COR-L47 (cell line): ENCODE measurements around the gene HSP90B1.

ENCODE experiments used
- DNase-seq: peaks from one replicate; lab custom pipeline; 2025; lab: John Stamatoyannopoulos, UW

The HSP90B1 gene

GRCh38 chr12:103930034-103930786 lies at the start of gene HSP90B1:
Gene HSP90B1, plus strand, starts transcription at chr12:103930410. Its CDS starts 106 bp downstream, at chr12:103930516.
- DNase-seq = peak; percentile 100

- DNase-seq = no peak
Observed at GRCh38 chr12:103881261-103881660, 48.9 kb upstream of the HSP90B1 start.

GRCh38 chr12:103882861-103883596 lies 47.2 kb upstream of the HSP90B1 start:
- no peak for DNase-seq

GRCh38 chr12:103883908-103884307 lies 46.3 kb upstream of the HSP90B1 start:
- no peak for DNase-seq

DNA sequence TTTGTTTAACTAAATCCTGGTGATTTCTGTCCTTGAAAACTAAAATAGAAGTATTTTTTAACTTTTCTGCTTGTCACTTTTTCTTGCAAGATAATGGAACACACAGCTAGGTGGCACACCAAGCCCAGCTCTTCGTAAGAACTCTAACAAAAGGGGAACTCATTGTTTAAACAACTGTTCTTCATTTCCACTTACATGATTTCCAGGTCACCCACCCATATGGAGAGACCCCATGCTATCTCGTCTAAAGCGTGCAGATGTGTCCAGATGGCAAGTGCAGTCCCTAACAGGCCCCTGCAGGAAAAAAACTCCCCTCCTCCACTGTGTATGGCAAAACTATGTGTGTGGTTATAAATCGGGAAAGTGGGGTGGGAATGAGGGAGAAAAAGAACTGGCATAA lies 45.9 kb upstream of the HSP90B1 start:
- DNase-seq = peak; percentile 38

GRCh38 chr12:103886195-103886797 lies 43.9 kb upstream of the HSP90B1 start:
- no peak for DNase-seq

DNA sequence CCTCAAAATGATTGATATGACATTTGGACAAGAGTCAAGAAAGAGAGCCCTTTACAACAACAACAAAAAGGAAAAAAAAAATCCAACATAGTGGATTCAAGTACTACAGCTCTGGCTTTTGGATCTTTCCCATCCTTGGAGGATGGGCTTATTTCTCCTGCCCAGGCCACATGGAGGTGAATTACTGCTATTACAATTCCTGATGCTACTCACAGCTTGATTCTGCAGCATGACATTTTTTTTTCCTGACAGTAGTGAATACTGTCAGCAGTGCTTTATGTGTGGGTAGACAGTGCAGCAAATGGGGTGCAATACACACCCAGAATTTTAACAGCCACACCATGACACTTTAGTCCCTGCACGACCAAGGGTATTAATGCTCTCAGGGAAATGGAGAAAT lies 42.5 kb upstream of the HSP90B1 start:
- DNase-seq = no peak

GRCh38 chr12:103897316-103897715 lies 32.9 kb upstream of the HSP90B1 start:
- DNase-seq = no peak

- no peak for DNase-seq
Observed at GRCh38 chr12:103901518-103902173, 28.6 kb upstream of the HSP90B1 start.

DNA sequence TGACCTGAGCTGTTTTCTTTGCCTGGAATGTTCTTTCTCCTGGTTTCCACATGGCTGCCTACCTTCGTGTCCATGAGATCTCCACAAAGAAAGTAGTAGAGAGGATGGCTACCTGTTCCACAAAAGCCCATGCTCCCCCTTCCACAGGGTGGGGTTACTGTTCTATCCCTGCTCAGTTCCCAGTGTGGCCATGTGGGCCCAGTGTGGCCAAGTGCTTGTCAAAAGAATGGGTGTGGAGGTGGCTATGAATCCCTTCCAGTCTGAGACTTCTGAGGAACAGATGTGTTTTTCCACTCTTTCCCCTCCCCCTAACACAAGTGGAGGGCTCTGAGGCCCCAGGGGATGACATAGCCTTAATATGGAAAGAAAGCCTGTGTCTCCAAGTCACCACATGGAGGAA lies 26.2 kb upstream of the HSP90B1 start:
- DNase-seq = no peak

DNA sequence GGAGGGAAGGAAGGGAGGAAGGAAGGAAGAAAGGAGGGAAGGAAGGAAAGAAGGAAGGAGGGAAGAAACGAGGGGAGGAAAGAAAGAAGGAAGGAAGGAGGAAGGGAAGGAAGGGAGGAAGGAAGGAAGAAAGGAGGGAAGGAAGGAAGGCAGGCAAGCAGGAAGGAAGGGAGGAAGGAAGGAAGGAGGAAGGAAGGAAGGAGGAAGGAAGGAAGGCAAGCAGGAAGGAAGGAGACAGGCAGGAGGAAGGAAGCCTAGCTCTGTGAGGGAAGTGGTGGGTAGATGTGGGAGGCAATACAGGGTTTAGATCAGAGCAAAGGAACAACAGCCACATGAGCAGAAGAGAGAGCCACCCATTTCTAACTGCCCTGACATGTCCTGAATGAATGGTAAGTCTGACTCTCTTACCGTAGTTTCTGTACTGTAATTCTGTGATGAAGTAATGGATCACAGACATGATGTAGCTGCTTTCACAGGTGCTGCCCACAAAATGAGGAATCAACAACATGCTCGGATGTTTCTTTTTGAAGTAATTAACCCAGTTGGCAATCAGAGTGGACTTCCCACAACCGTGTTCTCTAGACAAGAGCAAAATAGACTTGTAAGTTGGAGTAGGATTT lies 24.4 kb upstream of the HSP90B1 start:
- no peak for DNase-seq

GRCh38 chr12:103908246-103908541 lies 22.0 kb upstream of the HSP90B1 start:
- DNase-seq = no peak

DNA sequence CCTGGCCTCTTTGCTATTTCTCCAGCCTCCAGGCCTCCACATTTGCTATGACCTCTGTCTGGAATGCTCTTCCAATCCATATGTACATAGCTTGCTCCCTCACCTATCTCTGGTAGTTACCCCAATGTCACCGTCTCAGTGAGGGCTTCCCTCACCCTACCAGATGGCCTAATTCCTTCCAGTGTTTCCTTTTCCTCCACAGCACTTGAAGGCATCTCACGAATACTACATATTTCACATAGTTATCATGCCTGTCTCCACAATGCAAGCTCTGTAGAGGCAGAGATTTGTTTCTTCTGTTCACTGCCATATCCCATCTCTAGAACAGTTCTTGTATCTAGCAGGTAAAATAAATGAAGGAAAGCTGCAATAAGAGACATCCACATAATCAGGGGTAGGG lies 21.3 kb upstream of the HSP90B1 start:
- DNase-seq = no peak

GRCh38 chr12:103909811-103910210 lies 20.4 kb upstream of the HSP90B1 start:
- DNase-seq = no peak

- DNase-seq = no peak
Observed at GRCh38 chr12:103912069-103912468, 18.1 kb upstream of the HSP90B1 start.

GRCh38 chr12:103913100-103913499 lies 17.1 kb upstream of the HSP90B1 start:
- DNase-seq = no peak

DNA sequence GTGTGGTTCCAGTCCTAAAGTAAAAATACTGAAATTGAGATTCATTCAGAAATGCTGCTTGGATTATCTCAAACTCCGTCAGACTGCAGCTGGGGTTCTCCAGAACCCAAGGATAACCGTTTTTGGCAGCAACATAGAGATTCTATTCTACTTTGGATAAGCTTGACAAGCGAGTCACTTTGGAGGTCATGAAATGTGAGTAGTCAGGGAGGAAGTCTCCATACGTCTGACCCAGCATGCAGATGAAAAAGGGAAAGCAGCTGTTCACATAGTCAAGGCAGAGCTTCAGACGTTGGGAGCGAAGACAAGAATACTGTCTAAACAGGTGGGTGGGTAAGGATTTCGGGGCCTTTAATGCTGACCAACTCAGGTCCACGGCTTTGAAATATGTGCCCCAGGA lies 14.9 kb upstream of the HSP90B1 start:
- no peak for DNase-seq

DNA sequence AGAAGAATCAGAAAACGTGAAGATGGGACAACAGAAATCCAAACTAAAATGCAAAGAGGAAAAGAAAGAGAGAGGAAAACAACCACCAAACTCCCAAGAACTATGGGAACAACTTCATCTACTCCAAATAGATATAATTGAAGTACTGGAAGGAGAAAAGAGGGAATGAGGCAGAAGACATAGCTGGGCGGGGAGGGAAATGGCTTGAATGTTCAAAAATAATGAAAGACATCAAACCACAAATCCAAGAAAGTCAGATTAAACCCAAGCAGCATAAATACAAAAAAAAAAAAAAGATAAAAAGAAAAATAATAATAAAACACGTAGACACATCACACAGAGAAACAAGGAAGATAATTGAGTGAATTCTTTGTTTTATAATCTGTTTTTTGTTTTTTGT lies 12.3 kb upstream of the HSP90B1 start:
- DNase-seq = no peak

- DNase-seq = no peak
Observed at GRCh38 chr12:103924761-103925641, 5.2 kb upstream of the HSP90B1 start.

DNA sequence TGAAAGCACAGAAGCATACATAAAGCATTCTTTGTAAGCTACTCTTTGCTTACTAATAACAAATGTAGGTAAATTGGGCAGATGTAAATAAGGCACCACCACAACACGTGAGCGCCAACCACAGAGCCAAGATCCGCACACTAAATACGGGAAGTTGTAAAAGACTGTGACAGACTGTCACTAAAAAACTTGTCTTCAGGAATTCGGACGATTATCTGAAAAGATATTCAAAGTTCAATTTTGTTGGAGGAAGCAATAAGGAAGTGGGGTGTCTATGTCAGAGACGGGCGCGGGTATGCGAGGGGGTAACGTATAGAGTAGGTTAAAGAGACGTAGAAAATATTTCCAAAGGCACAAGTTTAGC lies 1.5 kb upstream of the HSP90B1 start:
- no peak for DNase-seq

DNA sequence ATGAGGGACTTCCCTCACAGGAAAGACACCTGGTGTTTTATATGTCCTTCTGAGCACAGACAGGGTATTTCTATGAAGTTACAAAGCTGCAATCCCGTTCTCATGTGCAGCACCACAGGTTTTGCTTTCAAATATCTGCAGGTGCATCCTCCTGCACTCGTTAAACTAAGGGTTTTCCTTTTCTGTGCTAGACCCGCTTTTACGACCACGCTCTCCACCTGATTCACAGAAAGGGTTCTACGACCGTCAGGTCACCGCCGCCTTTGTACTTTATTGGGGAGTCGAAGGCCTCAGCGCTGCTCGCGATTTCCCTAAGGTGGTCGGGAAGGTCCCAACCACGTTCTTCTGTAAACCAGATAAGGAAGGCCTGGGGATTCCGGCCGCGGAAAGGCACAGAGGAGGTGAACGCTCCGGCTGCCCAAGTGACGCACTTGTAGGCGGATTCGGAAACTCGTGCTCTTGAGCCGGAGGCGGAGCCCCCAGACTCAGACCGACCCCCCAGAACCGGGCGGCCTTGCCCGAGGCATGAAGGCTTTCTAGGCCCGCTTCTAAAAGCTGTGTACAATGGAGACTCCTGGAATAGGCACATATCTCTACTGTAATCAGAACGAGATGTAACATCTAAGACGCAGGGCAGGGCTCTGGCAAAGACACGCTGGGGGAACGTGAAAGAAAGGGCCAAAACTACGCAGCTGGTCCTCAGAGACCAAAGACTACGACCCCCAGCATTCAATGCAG lies 995 bp upstream of the HSP90B1 start:
- peak; percentile 94 for DNase-seq
